HG02588 (cell line): Measurements from ENCODE around the gene OTUB1.
A peak's percentile ranks its signal among the peaks of the same experiment; 100 is the strongest.
"Not testable (repeated sequence)": the region's sequence is repeated elsewhere in the genome, so short reads cannot be mapped to it uniquely, and the experiment has no call there.

Source experiments
- ATAC-seq: cut with Tn5 transposase; IDR thresholded peaks from one replicate; pipeline ENCODE4 v1.9.1; 2021; ENCODE audit warnings: mild to moderate bottlenecking, moderate library complexity; ENCODE audit not compliant: unreplicated experiment

The OTUB1 gene, protein sequence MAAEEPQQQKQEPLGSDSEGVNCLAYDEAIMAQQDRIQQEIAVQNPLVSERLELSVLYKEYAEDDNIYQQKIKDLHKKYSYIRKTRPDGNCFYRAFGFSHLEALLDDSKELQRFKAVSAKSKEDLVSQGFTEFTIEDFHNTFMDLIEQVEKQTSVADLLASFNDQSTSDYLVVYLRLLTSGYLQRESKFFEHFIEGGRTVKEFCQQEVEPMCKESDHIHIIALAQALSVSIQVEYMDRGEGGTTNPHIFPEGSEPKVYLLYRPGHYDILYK

DNA sequence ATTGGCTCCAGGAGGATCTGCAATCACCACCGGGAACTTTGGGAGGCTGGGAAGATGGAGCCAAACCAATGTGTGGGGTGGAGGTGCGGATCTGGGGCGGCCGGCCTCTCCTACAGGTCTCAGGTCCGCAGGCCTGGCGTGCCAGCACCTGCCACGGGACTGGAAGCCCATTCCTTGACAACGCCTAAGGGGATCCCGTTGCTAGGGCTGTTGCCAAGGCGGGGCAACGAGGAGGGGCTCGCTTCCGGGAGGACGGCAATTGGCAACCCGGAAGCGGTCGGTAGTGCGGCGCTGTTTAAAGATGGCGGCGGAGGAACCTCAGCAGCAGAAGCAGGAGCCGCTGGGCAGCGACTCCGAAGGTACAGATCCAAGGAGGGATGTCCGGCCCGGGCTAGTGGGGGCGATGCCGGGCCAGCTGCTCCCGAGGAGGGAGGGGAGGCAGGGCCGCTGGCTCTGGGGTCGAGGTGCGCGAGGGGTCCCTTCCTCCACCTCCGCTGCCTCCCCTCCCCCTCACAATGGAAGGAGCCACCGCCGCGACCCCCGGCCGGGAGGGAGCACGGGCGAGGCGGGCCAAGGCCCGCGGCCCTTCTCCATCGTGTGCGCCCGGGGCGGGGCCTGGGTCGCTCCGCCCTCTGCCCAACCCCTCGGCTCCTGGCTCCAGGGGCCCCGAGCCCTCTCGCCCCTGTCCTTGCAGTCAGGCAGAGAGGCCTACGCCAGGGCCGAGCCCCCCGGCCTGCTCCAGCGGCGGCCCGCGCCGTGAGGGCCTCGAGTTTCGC, at the start of gene OTUB1:
Gene OTUB1, plus strand, starts transcription at position 283 of the 776 bp plus-strand sequence. Its CDS starts 19 bp downstream, at position 302.
- ATAC-seq, result peak; percentile 89

DNA sequence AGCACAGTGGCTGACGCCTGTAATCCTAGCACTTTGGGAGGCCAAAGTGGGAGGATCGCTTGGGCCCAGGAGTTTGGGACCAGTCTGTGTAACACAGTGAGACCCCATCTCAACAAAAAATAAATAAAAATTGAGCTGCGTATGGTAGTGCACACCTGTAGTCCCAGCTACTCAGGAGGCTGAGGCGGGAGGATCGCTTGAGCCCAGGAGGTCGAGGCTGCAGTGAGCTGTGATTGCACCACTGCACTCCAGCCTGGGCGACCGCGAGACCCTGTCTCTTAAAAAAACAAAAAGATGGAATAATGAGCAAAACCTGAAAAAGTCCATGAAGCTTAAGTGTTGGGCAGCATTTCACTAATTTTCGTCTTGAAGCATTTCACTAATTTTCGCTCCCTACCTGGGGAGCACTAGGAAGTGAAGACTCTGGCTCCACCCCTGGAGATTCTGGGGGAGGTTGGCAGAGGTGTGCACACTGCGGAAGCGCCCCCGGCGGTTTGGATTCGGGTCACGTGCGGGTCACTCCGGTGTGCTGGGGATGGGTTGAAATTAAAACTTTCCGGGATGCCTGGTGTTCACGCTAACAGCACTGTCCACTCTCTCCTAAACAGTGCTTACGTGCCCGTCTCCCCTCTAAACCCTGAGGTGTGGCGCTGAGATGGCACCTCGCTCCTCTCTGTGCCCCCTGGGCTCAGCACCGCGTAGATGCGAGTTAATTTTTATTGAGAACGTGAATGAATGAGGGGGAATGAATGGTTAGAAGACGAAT, 48.3 kb upstream of the OTUB1 start:
- ATAC-seq, result peak; percentile 16

DNA sequence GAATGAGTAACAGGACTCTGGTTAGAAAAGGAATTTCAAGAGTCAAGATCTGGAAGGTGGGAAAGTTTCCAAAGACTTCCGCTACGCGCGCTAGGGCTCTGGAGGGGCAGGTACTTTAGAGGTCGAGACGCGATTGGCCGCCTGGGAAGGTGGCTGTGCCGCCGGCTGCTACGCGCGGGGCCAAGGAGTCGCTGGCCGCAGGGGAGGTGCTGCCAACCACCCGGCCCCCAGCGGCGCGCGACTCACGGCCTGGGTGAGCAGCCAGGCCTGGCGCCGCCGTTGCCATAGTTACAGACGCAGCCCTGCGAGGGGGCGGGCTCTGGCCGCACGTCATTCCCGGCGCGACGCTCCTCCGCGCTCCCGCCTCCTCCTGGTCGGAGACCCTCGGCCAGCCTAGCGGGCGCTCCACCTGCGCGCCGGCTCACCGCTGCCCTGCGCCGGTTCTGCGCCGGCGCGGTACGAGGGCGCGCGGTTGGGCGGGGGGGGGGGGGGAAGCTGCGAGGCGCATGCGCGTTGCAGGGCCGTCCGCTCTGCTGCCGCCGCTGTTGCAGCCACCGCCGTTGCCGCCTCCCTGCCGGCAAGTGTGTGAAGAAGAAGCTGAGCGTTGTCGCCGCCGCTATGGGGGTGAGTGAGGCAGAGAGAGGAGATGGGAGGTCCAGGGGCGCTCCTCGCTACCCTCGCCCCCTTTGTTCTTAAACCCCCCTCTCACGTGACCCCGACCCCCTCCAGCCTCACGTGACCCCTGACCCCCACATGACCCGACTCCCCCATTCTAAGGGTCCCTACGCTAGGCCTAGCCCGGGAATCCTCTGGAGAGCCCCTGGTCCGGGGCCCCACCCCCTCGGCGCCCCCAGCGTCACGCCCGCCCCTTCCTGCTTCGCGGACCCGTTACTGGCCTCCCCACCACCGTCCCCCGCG, 47.5 kb upstream of the OTUB1 start, which contains the start of gene NAA40:
Gene NAA40, plus strand, starts transcription at position 524 of the 918 bp plus-strand sequence. Its CDS starts 95 bp downstream, at position 619.
- peak; percentile 92 for ATAC-seq

DNA sequence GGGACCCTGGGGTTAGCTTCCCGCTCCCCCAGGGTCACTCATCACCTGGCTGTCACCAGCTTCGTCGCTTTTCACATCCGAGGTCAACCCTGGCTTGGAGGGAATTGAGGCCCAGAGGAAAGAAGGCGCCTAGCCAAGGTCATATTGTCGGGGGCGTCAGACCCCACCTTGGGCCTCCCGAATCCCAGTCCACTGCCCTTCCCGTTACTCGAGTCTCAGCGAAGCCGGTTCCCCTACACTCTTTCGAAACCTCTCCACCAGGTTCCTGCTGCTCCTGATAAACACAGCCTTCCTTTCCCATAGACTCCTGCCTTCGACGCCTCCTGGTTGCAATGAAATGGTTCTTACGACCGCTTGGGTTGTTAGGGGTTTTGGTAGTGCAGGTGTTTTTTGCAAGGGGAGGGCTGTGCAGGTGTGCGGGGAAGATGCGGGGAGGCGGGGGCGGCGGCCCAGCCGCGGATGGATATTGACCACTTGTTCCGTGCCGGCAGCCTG, 46.8 kb upstream of the OTUB1 start:
- ATAC-seq, result no peak

DNA sequence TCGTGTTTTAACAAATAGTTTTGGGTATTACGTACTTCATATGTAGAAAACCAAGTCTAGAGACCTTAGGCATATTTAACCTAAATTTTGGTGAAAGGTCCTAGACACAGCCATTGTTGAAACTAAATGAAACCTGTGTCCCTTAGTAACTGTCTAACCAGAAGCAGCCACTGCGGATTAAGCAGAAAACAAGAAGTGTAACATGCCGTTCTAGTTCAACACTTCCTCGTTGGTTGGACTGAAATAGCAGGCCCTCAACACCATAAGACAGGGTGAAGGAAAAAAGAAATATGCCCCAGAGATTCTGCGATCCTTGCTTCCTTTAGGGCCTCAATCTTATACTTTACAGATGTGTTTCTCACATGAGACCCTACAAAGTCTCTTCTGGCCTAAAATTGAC, 45.5 kb upstream of the OTUB1 start:
- no peak for ATAC-seq

DNA sequence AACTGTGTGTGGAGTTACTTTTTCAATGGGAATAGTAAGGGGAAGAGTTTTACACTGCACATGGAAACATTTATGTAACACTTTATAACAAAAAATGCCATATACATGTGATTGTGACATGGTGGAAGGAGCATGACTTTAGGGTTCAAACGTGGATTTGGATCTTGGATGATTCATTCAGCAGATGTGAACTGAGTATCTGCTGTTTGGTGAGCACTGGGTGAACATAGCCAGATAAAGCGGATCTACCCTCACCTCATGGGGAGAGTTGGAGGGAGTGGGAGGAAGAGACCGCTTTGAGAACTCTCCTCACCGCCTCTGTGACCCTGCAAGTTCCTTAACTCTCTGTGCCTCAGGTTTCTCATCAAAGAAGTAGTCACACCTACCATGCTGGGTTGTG, 44.3 kb upstream of the OTUB1 start:
- ATAC-seq, result no peak

DNA sequence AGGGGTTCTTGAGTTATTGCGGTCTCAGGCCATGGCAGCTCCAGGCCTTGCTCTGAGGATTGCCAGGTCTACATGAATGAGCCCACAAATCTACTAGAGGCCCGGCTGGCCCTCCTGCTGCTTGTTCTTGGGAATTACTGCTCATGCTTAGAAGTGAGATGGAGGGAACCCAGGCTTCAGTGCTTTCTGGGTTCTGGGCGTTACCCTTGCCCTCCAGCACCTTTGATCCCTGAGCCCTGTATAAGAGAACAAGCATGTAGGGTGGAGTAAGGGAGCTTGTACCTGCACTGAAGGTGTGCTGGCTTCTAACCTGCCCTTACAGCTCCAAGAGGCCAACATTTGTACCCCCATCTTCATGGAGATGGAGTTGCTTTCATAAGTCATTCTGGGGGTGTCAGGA, 43.4 kb upstream of the OTUB1 start:
- ATAC-seq, result no peak

DNA sequence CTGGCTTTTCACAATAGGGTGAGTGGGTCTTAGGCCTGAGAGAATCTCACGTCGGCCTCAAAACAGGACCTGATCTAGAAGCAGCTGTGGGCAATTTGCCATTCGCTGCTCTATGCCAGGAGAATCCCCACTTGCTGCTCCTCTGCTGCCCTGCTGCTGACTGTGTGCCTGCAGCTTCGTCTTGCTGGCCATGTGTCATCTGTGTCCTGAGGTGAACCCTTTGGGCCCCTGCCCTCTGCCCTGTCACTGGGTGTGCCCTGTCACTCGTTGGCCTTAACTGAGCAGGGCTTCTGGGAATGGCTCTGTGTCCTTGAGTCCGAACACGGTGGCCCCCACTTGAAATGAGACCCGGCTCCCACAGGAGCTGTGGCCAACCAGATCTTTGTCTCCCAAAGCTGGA, 41.3 kb upstream of the OTUB1 start:
- ATAC-seq, result no peak

DNA sequence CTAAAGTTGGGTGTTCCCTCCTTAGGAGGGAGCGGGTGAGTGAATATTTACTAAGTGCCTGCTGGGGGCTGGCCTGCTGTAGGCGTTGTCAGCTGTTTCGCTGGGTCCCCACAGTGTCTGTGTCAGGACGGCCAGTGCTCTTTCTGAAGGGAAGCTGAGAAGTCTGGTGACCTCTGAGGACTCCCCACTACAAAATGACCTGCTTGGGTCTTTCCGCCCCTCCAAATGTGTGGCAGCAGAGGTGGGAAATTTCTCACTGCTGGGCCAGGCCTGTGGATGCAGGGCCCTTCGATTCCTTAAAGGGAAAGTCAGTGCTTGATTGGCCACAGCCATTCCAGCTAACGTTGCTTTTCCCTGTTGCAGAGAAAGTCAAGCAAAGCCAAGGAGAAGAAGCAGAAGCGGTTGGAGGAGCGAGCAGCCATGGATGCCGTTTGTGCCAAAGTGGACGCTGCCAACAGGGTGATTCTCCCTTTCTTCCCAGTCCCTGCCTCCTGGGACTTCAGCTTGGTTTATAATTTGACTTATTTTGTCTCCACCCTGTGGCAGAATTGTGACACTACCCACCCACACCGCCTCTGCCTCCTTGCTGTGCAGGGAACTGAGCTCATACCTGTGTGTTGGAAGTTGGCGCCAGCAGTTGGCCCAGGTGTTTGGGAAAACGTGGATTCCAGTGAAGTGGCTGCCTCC, 40.6 kb upstream of the OTUB1 start:
- no peak for ATAC-seq

DNA sequence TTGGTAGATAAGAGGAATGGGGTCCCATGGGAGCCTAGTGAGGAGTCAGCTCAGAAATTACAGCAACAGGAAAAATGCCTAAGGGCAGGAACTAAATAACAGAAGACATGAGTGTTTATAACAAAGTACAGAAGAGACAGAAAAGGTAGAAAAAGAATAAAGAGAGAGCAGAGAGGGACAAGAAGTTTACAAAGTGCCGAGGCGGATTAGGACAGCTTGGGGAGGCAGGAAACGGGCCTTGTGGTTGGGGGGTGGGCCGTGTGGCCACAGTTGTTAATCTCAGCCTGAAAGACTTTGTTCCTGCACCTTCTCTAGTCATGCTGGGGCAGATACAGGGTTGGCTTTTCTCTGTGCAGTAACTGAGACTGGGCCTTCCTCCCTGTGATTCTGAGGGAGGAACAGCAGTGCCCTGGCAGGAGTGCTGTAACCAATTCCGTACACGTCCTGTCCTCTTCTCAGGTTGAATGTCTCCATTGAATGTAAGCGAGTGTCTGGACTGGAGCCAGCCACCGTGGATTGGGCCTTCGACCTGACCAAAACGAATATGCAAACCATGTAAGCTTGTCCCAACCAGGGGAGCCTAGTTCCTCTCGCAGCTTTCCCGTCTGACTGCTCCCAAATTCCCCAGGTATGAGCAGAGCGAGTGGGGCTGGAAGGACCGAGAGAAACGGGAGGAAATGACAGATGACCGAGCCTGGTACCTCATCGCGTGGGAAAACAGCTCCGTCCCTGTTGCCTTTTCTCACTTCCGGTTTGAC, 34.3 kb upstream of the OTUB1 start:
- peak; percentile 66 for ATAC-seq

DNA sequence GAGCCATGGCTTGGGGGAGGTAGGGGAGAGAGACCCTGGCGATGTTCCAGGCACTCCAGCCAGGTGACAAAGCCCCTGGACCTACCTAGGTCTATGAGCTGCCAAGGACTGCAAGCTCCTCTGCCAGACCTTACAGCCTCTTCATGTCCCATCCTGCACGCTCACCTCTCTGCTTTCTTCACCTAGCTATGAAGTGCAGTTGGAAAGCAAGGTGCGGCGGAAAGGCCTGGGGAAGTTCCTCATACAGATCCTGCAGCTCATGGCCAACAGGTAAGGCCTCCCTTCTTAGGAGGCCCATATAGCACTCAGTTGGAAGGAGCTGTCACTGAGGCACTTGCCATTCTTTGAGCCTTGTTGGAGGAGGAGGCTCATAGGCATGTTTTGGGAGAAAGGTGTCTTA, 33.7 kb upstream of the OTUB1 start:
- no peak for ATAC-seq

DNA sequence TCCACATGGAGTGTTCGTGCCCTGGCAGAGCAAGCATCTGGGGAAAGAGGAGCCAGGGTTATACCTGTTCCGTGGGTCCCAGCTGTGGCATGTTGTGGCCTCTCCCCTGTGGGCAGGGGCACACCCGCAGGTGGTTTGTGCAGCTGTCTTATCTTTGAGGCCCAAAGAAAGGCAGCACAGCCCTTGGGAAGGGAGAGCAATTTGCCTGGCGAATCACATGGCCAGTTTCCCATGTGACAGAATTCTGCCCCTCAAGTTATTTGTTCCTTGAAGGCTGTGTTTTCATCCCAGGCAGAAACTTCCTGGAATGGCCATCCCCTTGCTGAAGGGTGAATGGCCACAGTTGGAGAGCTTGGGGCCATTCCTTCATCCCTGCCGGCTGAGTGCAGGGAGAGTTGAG, 28.2 kb upstream of the OTUB1 start:
- ATAC-seq, result no peak

DNA sequence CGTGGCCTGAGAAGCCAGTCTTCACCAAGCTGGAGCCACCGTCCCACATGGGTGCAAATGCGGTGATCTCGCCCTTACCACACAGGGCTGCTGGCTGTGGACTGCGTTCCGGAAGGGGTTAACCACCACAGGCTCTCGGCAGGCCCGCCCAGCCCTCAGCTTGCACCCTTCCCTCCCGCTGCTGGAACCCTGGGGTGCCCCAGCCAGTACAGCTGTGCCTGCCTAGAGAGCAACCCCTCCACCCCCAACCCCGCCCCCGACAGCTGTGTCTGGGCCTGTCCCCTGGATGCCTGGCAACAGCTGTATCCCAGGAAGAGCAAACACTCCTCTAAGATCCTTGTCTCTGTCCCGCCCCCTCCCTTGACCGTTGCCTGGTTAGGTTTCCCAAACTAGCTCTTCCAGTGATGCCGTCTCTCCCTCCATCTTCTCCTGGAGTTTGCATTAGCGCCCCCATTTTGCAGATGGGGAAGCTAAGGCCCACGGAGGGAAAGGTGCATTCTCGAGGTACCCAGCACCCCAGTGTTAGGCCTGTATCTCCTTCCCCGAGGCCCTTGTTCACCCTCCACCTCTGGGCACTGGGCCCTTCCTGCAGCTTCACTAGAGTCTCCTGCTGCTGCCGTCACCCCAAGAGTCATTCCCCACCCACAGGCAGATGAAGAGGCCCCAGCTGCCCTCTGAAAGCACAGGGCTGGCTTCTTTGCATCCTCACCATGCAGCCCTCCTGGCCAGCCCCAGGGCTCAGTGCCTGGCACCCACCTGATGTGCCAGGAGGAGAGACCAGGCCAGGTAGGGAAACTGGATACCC, 24.4 kb upstream of the OTUB1 start:
- no peak for ATAC-seq

DNA sequence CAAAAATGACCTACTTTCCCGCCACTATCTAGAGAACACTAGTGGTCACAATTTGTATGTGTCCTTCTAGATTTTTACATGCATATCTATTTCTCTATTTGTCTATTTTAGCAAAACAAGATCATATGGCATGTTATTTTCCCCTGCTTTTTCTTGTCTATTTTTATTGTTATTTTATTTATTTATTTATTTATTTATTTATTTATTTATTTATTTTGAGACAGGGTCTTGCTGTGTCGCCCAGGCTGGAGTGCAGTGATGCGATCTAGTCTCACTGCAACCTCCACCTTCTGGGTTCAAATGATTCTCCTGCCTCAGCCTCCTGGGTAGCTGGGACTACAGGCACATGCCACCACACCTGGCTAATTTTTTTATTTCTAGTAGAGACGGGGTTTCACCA, 22.3 kb upstream of the OTUB1 start:
- ATAC-seq, result not testable (repeated sequence)

DNA sequence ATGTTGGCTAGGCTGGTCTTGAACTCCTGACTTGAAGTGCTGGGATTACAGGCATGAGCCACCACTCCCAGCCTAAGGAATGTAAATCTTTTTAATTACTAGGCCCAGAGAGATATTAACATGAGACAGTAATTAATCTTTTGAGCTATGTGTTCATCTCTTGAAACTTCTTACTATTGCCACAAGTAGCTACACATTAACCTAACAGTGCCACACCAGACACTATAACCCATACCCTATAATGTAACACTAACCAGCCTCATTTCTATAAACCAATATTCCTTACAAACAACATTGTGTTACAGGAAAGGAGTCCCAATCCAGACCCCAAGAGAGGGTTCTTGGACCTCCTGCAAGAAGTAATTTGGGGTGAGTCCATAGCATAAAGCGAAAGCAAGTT, 19.8 kb upstream of the OTUB1 start:
- no peak for ATAC-seq

DNA sequence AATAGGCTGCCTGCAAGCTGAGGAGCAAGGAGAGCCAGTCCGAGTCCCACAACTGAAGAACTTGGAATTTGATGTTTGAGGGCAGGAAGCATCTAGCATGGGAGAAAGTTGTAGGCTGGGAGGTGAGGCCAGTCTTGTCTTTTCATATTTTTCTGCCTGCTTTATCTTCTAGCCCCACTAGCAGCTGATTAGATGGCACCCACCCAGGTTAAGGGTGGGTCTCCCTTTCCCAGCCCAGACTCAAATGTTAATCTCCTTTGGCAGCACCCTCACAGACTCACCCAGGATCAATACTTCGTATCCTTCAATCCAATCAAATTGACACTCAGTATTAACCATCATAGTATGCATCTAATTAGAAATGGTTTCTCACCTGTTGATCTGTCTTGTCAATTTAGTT, 16.8 kb upstream of the OTUB1 start:
- no peak for ATAC-seq

DNA sequence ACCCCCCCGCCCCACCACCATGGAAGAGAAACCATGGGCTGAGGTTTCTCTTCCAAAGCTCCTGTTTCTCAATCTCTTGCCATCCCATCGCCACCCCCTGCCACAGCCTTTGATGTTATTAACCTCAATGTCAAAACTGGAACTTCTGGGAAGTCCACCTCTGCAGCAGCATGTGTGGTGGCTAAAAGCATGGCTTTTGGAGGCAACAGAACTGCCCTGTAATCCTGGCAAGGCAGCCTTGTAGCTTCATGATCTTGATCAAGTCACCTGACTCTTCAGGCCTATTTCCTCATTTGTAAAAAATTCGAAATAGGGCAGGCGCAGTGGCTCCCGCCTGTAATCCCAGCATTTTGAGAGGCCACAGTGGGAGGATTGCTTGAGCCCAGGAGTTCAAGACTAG, 15.3 kb upstream of the OTUB1 start:
- no peak for ATAC-seq

DNA sequence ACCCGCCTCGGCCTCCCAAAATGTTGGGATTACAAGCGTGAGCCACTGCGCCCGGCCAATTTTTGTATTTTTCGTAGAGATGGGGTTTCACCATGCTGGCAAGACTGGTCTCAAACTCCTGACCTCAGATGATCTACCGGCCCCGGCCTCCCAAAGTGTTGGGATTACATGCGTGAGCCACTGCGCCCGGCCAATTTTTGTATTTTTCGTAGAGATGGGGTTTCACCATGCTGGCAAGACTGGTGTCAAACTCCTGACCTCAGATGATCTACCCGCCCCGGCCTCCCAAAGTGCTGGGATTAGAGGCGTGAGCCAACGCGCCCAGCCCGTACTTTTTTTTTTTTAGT, 12.4 kb upstream of the OTUB1 start:
- ATAC-seq, result not testable (repeated sequence)
